ENCODE data around the gene NAGLU.
A peak's percentile ranks its signal among the peaks of the same experiment; 100 is the strongest.

NAGLU gene

DNA sequence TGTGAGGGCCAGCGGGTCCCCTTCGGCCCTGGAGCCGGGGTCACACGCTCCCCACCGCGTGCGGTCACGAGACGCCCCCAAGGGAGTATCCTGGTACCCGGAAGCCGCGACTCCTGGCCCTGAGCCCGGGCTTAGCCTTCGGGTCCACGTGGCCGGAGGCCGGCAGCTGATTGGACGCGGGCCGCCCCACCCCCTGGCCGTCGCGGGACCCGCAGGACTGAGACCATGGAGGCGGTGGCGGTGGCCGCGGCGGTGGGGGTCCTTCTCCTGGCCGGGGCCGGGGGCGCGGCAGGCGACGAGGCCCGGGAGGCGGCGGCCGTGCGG, at the start of gene NAGLU:
Gene NAGLU, plus strand, starts transcription at position 194 of the 324 bp plus-strand sequence. Its CDS starts 32 bp downstream, at position 226.
- ChIA-PET CTCF (interaction anchor here (0.9 to 2.5 kb wide), 14 partner anchors 9 to 352 kb away, joined by 3 to 17 read pairs (median 3); no protein-coding TSS in a partner anchor), POLR2A (interaction anchor here (0.9 to 2.3 kb wide), 6 partner anchors 9 to 115 kb away, joined by 3 to 14 read pairs (median 8); partner anchors contain the start of gene CAVIN1)
- DNase-seq (ENCODE audit: low read depth, low spot score) = no peak
- TF ChIP-seq, protein P1, sequence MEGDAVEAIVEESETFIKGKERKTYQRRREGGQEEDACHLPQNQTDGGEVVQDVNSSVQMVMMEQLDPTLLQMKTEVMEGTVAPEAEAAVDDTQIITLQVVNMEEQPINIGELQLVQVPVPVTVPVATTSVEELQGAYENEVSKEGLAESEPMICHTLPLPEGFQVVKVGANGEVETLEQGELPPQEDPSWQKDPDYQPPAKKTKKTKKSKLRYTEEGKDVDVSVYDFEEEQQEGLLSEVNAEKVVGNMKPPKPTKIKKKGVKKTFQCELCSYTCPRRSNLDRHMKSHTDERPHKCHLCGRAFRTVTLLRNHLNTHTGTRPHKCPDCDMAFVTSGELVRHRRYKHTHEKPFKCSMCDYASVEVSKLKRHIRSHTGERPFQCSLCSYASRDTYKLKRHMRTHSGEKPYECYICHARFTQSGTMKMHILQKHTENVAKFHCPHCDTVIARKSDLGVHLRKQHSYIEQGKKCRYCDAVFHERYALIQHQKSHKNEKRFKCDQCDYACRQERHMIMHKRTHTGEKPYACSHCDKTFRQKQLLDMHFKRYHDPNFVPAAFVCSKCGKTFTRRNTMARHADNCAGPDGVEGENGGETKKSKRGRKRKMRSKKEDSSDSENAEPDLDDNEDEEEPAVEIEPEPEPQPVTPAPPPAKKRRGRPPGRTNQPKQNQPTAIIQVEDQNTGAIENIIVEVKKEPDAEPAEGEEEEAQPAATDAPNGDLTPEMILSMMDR (IDR thresholded peaks at IDR 0.05; ENCODE audit: insufficient read depth, low read length, missing control alignments) = no peak
- peak within 1 kb of the TSS; percentile 61 for H3K4me3 ChIP-seq (ENCODE audit: low read depth, low read length)

DNA sequence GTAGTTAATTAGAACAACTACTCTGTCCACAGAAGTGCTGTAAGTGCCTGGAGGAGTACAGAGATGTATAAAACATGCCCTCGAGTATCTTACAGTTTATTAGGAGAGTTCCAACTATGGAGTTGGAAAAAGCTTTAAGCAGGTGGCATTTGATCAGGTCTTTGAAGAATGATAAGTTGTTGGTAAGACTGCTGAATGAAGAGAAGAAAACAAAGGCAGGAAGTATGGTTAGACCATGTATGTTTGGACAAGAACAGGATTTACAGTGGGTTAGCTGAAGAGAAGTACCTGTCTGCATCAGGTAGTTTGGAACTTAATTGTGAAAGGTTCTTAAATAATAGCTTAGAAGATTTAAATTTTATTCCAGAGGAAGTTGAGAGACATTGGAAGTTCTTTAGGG, 48.0 kb upstream of the NAGLU start:
- TF ChIP-seq, protein P1 (IDR thresholded peaks at IDR 0.05; ENCODE audit: insufficient read depth, low read length, missing control alignments) = no peak
- CTCF ChIA-PET = interaction anchor here (0.7 to 1.7 kb wide), 3 partner anchors 9 to 30 kb away, joined by 3 to 5 read pairs (median 4); no protein-coding TSS in a partner anchor
- DNase-seq (ENCODE audit: low read depth, low spot score) = no peak
- H3K4me3 ChIP-seq (ENCODE audit: low read depth, low read length) = no peak overlapping the region
- POLR2A ChIA-PET = no interaction called here

DNA sequence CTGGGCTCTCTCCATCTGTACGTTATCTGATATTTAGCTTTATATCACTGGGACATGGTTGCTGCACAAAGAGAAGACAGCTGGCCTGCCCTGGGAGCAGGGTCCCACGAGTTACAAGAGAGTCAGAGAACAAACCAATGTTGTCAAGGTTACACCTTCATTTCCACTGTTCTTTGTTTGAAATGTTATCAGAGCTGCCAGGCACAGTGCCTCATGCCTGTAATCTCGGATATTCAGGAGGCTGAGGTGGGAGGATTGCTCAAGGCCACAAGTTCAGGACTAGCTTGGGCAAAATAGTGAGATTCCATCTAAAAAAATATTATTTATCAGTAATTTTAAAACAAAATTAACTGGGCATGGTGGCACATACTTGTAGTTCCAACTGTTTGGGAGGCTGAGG, 42.7 kb upstream of the NAGLU start:
- TF ChIP-seq, protein P1 (IDR thresholded peaks at IDR 0.05; ENCODE audit: insufficient read depth, low read length, missing control alignments) = no peak
- no peak overlapping the region for H3K4me3 ChIP-seq (ENCODE audit: low read depth, low read length)
- DNase-seq (ENCODE audit: low read depth, low spot score) = no peak
- POLR2A ChIA-PET = no interaction called here
- CTCF ChIA-PET = interaction anchor here (0.8 to 1.8 kb wide), 5 partner anchors 21 to 171 kb away, joined by 3 to 4 read pairs (median 3); no protein-coding TSS in a partner anchor

DNA sequence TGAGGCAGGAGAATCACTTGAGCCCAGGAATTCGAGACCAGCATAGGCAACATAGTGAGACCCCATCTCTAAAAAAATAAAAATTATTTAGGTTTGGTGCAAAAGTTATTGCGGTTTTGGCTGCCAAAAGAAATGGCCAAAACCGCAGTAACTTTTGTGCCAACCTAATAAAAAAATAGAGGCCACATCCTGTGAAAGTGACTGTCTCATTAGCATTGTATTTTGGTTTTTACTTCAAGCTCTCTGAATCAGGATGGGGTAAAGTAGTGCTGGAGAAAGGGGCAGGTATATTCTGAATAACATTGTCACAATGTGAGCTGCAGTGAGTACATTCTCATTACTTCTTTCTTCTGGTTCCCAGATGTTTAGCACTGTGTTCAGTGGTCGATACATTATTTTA, 41.4 kb upstream of the NAGLU start:
- no peak overlapping the region for H3K4me3 ChIP-seq (ENCODE audit: low read depth, low read length)
- no peak for DNase-seq (ENCODE audit: low read depth, low spot score)
- CTCF ChIA-PET = interaction anchor here (0.8 to 1.8 kb wide), 5 partner anchors 8 to 172 kb away, joined by 3 to 6 read pairs (median 4); no protein-coding TSS in a partner anchor
- TF ChIP-seq, protein P1 (IDR thresholded peaks at IDR 0.05; ENCODE audit: insufficient read depth, low read length, missing control alignments) = no peak
- POLR2A ChIA-PET = interaction anchor here (0.6 kb wide), 1 partner anchor 361 kb away, joined by 3 read pairs; no protein-coding TSS in a partner anchor

DNA sequence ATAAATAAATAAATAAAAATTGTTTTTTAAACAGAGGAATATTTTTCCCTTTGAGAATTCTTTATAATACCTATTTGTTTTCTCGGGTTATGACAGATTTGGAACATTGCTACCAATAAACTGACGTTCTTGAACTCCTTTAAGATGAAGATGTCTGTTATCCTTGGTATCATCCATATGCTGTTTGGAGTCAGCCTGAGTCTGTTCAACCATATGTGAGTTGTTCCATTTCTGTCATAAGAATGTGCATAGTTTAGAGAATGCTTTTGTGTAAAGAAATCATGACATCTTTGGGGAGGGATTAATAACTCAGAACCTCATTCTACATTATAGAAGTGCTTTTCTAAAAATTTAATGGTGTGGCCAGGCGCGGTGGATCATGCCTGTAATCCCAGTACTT, 37.2 kb upstream of the NAGLU start:
- no peak overlapping the region for H3K4me3 ChIP-seq (ENCODE audit: low read depth, low read length)
- no peak for DNase-seq (ENCODE audit: low read depth, low spot score)
- TF ChIP-seq, protein P1 (IDR thresholded peaks at IDR 0.05; ENCODE audit: insufficient read depth, low read length, missing control alignments) = no peak
- POLR2A ChIA-PET = no interaction called here
- CTCF ChIA-PET = no interaction called here

DNA sequence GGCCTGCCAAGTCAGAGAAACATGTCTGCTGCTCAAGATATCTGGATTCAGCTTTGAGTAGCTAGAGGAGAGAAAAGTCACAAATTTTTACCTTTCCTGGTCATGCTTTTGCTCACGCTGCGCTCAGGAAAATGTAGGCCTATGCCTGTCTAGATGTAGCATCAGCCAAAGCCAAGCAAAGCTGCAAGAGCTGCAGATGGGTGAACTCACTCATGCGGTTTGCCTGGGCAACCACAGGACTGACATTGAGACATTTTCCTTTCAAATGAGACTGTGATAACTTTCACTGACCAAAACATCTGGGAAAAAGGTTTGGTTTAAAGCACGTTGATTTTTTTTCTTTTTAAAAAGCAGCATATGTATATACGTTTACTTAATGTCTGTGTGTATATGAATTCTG, 34.0 kb upstream of the NAGLU start:
- DNase-seq (ENCODE audit: low read depth, low spot score) = no peak
- H3K4me3 ChIP-seq (ENCODE audit: low read depth, low read length) = no peak overlapping the region
- TF ChIP-seq, protein P1 (IDR thresholded peaks at IDR 0.05; ENCODE audit: insufficient read depth, low read length, missing control alignments) = no peak
- ChIA-PET CTCF (no interaction called here), POLR2A (no interaction called here)
